AG04450 (cell line): ENCODE measurements around the gene RHOBTB1. TPM values are rescaled to one million over a fixed set of nuclear protein-coding genes. Genes with fewer than 3 reads are reported as not detected.

Source experiments
- CTCF ChIA-PET: fragments of 300-600, 350-600 bp; formaldehyde crosslinking; extraction: SDS; loops from one replicate; lab custom pipeline; 2022; ENCODE audit warnings: antibody characterized with exemption, inconsistent platforms; lab: Charles Lee
- POLR2A ChIA-PET: fragments of 350-600 bp; formaldehyde crosslinking; extraction: SDS; loops from one replicate; lab custom pipeline; 2021; ENCODE audit warnings: antibody characterized with exemption, inconsistent platforms; lab: Yijun Ruan, JAX
- DNase-seq: peaks from one replicate; pipeline ENCODE4 v3.0.0-alpha.2; 2011; ENCODE audit warnings: low read depth, low spot score
- H3K27ac ChIP-seq: one replicate; pipeline ENCODE4 v1.5.1; 2012; ENCODE audit warnings: low read depth, low read length, control low read depth
- H3K27me3 ChIP-seq: one replicate; pipeline ENCODE4 v1.6.0; 2012; ENCODE audit warnings: low read length; ENCODE audit not compliant: control insufficient read depth, insufficient read depth
- H3K4me3 ChIP-seq: 2 replicates; pipeline ENCODE4 v1.5.1; 2011; ENCODE audit warnings: mild to moderate bottlenecking, low read depth, low read length, control low read depth
- H3K9me3 ChIP-seq: 2 replicates; pipeline ENCODE4 v1.5.1; 2012; ENCODE audit warnings: low read length; ENCODE audit not compliant: control insufficient read depth, insufficient read depth
- polyA plus RNA-seq: library from polyadenylated mRNA; depleted of rRNA; stranded (reverse); fragments of >200 nt; gene quantifications from 2 replicates; pipeline ENCODE4 v1.2.3, GENCODE V29; 2011
- TF ChIP-seq, protein P1 (sequence below): IDR thresholded peaks from 2 replicates; pipeline ENCODE4 v1.5.1; 2011; ENCODE audit warnings: low read depth, low read length, control low read depth, inconsistent platforms

Gene RHOBTB1
- polyA plus RNA-seq, 1 experiment: 37.4 TPM

- Histone ChIP-seq H3K27ac (no peak overlapping the region), H3K4me3 (no peak overlapping the region), H3K9me3 (no peaks in the 10 kb centered on the region), H3K27me3 (no peaks in the 10 kb centered on the region)
- no peak for DNase-seq
- ChIA-PET CTCF (interaction anchor here (0.5 to 0.9 kb wide), 3 partner anchors 68 to 737 kb away, joined by 3 to 5 read pairs (median 4); no protein-coding TSS in a partner anchor), POLR2A (interaction anchor here (1.5 kb wide), 1 partner anchor 22 kb away, joined by 3 read pairs; no protein-coding TSS in a partner anchor)
- TF ChIP-seq, protein P1, sequence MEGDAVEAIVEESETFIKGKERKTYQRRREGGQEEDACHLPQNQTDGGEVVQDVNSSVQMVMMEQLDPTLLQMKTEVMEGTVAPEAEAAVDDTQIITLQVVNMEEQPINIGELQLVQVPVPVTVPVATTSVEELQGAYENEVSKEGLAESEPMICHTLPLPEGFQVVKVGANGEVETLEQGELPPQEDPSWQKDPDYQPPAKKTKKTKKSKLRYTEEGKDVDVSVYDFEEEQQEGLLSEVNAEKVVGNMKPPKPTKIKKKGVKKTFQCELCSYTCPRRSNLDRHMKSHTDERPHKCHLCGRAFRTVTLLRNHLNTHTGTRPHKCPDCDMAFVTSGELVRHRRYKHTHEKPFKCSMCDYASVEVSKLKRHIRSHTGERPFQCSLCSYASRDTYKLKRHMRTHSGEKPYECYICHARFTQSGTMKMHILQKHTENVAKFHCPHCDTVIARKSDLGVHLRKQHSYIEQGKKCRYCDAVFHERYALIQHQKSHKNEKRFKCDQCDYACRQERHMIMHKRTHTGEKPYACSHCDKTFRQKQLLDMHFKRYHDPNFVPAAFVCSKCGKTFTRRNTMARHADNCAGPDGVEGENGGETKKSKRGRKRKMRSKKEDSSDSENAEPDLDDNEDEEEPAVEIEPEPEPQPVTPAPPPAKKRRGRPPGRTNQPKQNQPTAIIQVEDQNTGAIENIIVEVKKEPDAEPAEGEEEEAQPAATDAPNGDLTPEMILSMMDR: no peak
These were observed 47.2 kb downstream of the RHOBTB1 start for GRCh38 chr10:60896810-60897209.

DNA sequence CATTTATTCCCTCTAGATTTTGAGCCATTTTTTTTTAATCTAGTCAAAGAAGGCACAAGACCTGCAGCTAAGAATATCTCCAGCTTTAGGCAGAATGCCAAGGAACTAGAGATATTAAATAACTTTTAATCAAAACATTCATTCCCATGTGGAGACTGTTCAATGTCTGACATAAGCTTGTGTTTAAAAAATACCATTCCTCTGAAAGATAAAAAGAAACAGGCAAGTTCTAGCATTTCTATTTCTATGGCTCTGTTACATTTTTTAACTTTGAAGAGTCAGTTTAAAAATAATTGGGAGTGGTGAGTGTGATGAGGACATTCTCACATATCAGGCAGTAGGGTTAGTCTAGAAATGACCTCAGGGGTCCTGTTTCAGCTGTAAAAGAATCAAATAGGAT is 48.0 kb downstream of the RHOBTB1 start:
- ChIA-PET POLR2A (interaction anchor here (1.5 kb wide), 1 partner anchor 22 kb away, joined by 3 read pairs; no protein-coding TSS in a partner anchor), CTCF (interaction anchor here (0.7 to 0.9 kb wide), 2 partner anchors 244 to 1041 kb away, joined by 3 read pairs; no protein-coding TSS in a partner anchor)
- peak; percentile 43 for DNase-seq
- Histone ChIP-seq H3K27ac (no peak overlapping the region), H3K9me3 (no peaks in the 10 kb centered on the region), H3K4me3 (no peak overlapping the region), H3K27me3 (no peaks in the 10 kb centered on the region)
- TF ChIP-seq, protein P1: no peak

GRCh38 chr10:60894786-60895185 is 49.2 kb downstream of the RHOBTB1 start:
- Histone ChIP-seq H3K4me3 (no peak overlapping the region), H3K27me3 (no peaks in the 10 kb centered on the region), H3K27ac (no peak overlapping the region), H3K9me3 (no peaks in the 10 kb centered on the region)
- no peak for DNase-seq
- ChIA-PET CTCF (no interaction called here), POLR2A (no interaction called here)
- TF ChIP-seq, protein P1: no peak

- ChIA-PET CTCF (interaction anchor here (1.1 kb wide), 1 partner anchor 15 kb away, joined by 3 read pairs; no protein-coding TSS in a partner anchor), POLR2A (no interaction called here)
- no peak for DNase-seq
- H3K4me3 ChIP-seq: no peak overlapping the region
- no peaks in the 10 kb centered on the region for H3K27me3 ChIP-seq
- no peak overlapping the region for H3K27ac ChIP-seq
- H3K9me3 ChIP-seq: no peaks in the 10 kb centered on the region
- TF ChIP-seq, protein P1: no peak
These were observed 50.8 kb downstream of the RHOBTB1 start for GRCh38 chr10:60893231-60893630.

DNA sequence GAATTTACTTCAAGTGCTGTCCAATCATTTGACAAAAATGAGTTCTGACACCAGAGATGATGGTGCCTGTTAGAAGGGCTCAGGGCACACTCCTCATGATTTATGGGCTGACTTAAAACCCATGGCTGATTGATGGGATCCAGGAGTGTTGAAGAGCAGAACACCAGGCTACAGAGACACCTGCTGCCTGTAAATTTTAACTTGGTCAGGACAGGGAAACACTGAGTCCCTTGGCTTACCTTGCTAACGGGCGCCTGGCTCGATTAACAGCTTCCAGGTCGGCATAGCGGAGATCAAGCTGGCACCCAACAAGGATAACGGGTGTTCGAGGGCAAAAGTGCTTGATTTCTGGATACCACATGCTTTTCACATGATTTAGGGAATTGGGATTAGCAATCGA is 51.4 kb downstream of the RHOBTB1 start:
- DNase-seq: no peak
- Histone ChIP-seq H3K27ac (no peak overlapping the region), H3K9me3 (no peaks in the 10 kb centered on the region), H3K4me3 (no peak overlapping the region), H3K27me3 (no peaks in the 10 kb centered on the region)
- TF ChIP-seq, protein P1: no peak
- POLR2A ChIA-PET: no interaction called here
- CTCF ChIA-PET: no interaction called here
